Osteocyte (in vitro differentiated cells): ENCODE results near the gene RBMS2. TPM values are rescaled to one million over a fixed set of nuclear protein-coding genes. Genes with fewer than 3 reads are reported as not detected.

Experiments used
- DNase-seq: peaks from one replicate; pipeline ENCODE4 v3.0.0; 2021; ENCODE audit warnings: mixed read lengths; ENCODE audit not compliant: unreplicated experiment; ENCODE audit errors: extremely low spot score
- H3K27ac Mint-ChIP-seq: one replicate; pipeline ENCODE4 v1.8.0; 2021; ENCODE audit warnings: mild to moderate bottlenecking, mixed read lengths; ENCODE audit not compliant: unreplicated experiment
- H3K27me3 Mint-ChIP-seq: one replicate; pipeline ENCODE4 v1.8.0; 2021; ENCODE audit warnings: mixed read lengths; ENCODE audit not compliant: unreplicated experiment
- H3K36me3 Mint-ChIP-seq: one replicate; pipeline ENCODE4 v1.8.0; 2021; ENCODE audit warnings: mixed read lengths; ENCODE audit not compliant: unreplicated experiment
- H3K4me1 Mint-ChIP-seq: one replicate; pipeline ENCODE4 v1.8.0; 2021; ENCODE audit warnings: mixed read lengths; ENCODE audit not compliant: unreplicated experiment
- H3K4me3 Mint-ChIP-seq: one replicate; pipeline ENCODE4 v1.8.0; 2021; ENCODE audit warnings: mild to moderate bottlenecking, moderate library complexity, mixed read lengths; ENCODE audit not compliant: unreplicated experiment
- H3K9me3 Mint-ChIP-seq: one replicate; pipeline ENCODE4 v1.8.0; 2021; ENCODE audit warnings: mixed read lengths; ENCODE audit not compliant: unreplicated experiment
- CTCF ChIP-seq: fragments of 200-600 bp; sonication (generic); IDR thresholded peaks from 2 replicates; pipeline ENCODE4 v1.5.0; 2021; ENCODE audit warnings: antibody characterized with exemption, mild to moderate bottlenecking, moderate library complexity
- total RNA-seq: library from RNA; stranded (reverse); gene quantifications from 2 replicates; pipeline ENCODE4 v1.2.1, GENCODE V29; 2021

RBMS2 gene
- total RNA-seq, 1 donor from 2014 or later: 80.0 TPM

- Mint-ChIP-seq H3K4me3 (peak overlapping the region; percentile 83), H3K4me1 (peaks cover 55% of the 10 kb centered on the region), H3K27ac (peak overlapping the region; percentile 89), H3K9me3 (no peaks in the 10 kb centered on the region), H3K27me3 (no peaks in the 10 kb centered on the region), H3K36me3 (no peaks in the 10 kb centered on the region)
- DNase-seq: no peak
- TF ChIP-seq CTCF: no peak
These were observed 421 bp upstream of the RBMS2 start for GRCh38 chr12:56521209-56521589.

DNA sequence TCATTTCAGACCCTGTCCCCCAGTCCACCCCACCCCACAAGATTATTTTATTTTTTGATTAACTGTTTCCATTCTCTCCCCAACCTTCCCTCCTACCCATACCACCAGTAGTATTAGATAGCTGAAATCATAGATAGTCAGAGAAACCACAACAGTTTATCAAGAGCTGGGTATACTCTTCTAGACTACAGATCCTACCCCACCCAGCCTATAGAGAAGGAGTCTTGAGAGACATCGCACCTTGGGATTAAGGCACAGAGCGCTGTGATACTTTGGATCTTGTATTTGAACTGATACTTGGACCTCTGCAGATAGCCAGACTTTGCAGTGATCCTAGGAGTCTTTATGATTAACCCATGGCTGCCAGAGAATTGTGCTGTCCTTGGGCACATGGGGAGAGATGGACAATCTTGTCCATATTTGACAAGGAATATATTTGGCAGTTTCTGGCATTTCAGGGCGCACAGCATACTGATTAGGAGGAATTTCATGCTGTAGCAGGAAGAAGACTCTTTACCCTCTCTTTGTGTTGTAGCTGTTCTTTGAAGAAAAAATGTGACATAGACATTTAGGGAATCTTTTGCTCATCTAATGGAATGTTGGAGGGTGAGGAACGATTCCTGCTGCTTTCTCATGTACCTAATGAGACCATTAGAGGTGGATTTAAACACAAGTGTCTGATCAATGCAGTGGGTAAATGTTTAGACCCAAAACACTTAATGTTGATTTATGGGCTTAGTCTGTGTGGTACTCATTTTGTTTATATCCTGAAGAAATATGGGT is 982 bp downstream of the RBMS2 start:
- Mint-ChIP-seq H3K27ac (peak overlapping the region; percentile 89), H3K4me1 (peaks cover 66% of the 10 kb centered on the region), H3K9me3 (no peaks in the 10 kb centered on the region), H3K36me3 (no peaks in the 10 kb centered on the region), H3K27me3 (no peaks in the 10 kb centered on the region), H3K4me3 (peak overlapping the region; percentile 83)
- TF ChIP-seq CTCF: no peak
- no peak for DNase-seq

DNA sequence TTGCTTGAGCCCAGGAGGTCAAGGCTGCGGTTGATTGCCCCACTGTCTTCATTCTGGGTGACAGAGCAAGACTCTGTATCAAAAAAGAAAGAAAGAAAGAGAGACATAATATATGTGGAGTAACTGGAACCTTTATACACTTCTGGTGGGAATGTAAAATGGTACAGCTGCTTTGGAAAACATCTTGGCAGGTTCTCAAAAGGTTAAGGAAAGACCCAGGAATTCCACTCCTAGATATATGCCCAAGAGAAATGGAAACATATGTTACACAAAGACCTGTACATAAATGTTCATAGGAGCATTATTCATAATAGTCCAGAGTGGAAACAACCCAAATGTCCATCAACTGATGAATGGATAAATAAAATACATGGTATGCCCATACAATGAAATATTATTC is 7.2 kb downstream of the RBMS2 start:
- TF ChIP-seq CTCF: no peak
- Mint-ChIP-seq H3K4me1 (peaks cover 53% of the 10 kb centered on the region), H3K27me3 (no peaks in the 10 kb centered on the region), H3K9me3 (no peaks in the 10 kb centered on the region), H3K36me3 (peaks cover 4% of the 10 kb centered on the region), H3K4me3 (no peak overlapping the region), H3K27ac (peak overlapping the region; percentile 67)
- DNase-seq: no peak

- no peak for TF ChIP-seq CTCF
- no peak overlapping the region for H3K4me3 Mint-ChIP-seq
- H3K4me1 Mint-ChIP-seq: peaks cover 47% of the 10 kb centered on the region
- H3K27ac Mint-ChIP-seq: peak overlapping the region; percentile 48
- peaks cover 6% of the 10 kb centered on the region for H3K36me3 Mint-ChIP-seq
- H3K9me3 Mint-ChIP-seq: no peaks in the 10 kb centered on the region
- H3K27me3 Mint-ChIP-seq: no peaks in the 10 kb centered on the region
- DNase-seq: no peak
These were observed 8.0 kb downstream of the RBMS2 start for GRCh38 chr12:56529656-56530055.

GRCh38 chr12:56530390-56531055 is 8.9 kb downstream of the RBMS2 start:
- Mint-ChIP-seq H3K4me1 (peaks cover 47% of the 10 kb centered on the region), H3K4me3 (no peak overlapping the region), H3K27me3 (no peaks in the 10 kb centered on the region), H3K36me3 (peaks cover 7% of the 10 kb centered on the region), H3K27ac (no peak overlapping the region), H3K9me3 (no peaks in the 10 kb centered on the region)
- DNase-seq: no peak
- TF ChIP-seq CTCF: no peak
